ENCODE results near the gene NFKBIA.

GRCh38 chr14:35412272-35413056 lies 7.9 kb upstream of the NFKBIA start:
- TF ChIP-seq CTCF (IDR thresholded peaks at IDR 0.05) (no peak), POLR2A (IDR thresholded peaks at IDR 0.05) (no peak)

All from Peyer's patch (tissue), 4 donors.